Measurements from ENCODE around the gene ZNHIT1.

DNA sequence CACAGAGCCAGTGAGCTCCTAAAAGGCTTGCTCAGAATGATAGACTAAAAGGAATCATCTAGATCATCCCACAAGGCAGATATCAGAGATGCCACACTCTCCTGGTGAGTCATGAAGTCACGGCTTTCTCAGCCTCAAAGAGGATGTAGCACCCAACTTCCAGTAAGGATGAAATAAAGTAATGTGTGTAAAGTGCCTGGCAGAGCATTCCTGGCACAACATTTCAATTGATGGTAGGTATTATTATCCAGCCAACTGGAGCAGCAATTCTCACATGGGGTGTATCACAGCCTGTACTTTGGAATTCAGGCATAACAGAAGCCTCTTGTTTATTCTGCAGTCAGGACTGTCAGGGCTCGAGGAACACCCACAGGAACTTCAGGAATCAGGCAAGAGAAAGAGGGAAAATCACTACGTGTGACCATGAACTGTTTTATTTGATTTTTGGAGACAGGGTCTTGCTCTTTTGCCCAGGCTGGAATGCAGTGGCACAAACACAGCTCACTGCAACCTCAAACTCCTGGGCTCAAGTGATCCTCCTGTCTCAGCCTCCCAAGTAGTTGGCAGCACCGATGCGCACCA is 32.6 kb upstream of the ZNHIT1 start:
- TF ChIP-seq POLR2A (IDR thresholded peaks at IDR 0.05): no peak
- TF ChIP-seq, protein P1, sequence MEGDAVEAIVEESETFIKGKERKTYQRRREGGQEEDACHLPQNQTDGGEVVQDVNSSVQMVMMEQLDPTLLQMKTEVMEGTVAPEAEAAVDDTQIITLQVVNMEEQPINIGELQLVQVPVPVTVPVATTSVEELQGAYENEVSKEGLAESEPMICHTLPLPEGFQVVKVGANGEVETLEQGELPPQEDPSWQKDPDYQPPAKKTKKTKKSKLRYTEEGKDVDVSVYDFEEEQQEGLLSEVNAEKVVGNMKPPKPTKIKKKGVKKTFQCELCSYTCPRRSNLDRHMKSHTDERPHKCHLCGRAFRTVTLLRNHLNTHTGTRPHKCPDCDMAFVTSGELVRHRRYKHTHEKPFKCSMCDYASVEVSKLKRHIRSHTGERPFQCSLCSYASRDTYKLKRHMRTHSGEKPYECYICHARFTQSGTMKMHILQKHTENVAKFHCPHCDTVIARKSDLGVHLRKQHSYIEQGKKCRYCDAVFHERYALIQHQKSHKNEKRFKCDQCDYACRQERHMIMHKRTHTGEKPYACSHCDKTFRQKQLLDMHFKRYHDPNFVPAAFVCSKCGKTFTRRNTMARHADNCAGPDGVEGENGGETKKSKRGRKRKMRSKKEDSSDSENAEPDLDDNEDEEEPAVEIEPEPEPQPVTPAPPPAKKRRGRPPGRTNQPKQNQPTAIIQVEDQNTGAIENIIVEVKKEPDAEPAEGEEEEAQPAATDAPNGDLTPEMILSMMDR (IDR thresholded peaks at IDR 0.05): no peak

Data from gastroesophageal sphincter (tissue), 3 donors.